Natural killer cell treated with Interleukin-12 subunit alpha and Interleukin-12 subunit beta and Interleukin-15 and Interleukin-18, amount 100 ng/mL, for 72 hours (primary cell): ENCODE data around the gene P3H3. TPM values are rescaled to one million over a fixed set of nuclear protein-coding genes. Genes with fewer than 3 reads are reported as not detected.

Experiments
- ATAC-seq, 2 donors: fragments of 150-1000 bp; cut with Tn5 transposase in 1 of 2; sonication (Bioruptor Pico), chemical (Tn5 transposase) in 1 of 2; 2 replicates each; pipeline ENCODE4 v1.10.0; 2021
- DNase-seq: peaks from one replicate; pipeline ENCODE4 v3.0.0; 2022; ENCODE audit warnings: low spot score
- H3K27ac Mint-ChIP-seq, 2 donors: 1 replicate in 1 of 2; 2 replicates in 1 of 2; pipeline ENCODE4 v1.8.0; 2022; ENCODE audit warnings: mixed read lengths in 2 of 2, mild to moderate bottlenecking in 1 of 2, moderate library complexity in 1 of 2
- H3K27me3 Mint-ChIP-seq, 2 donors: 1 replicate in 1 of 2; 2 replicates in 1 of 2; pipeline ENCODE4 v1.8.0; 2022; ENCODE audit warnings: mixed read lengths in 2 of 2
- H3K36me3 Mint-ChIP-seq: one replicate; pipeline ENCODE4 v1.8.0; 2022; ENCODE audit warnings: mixed read lengths
- H3K4me1 Mint-ChIP-seq, 2 donors: 1 replicate in 1 of 2; 2 replicates in 1 of 2; pipeline ENCODE4 v1.8.0; 2022; ENCODE audit warnings: low read depth in 2 of 2, mixed read lengths in 2 of 2, mild to moderate bottlenecking in 1 of 2
- H3K4me3 Mint-ChIP-seq: one replicate; pipeline ENCODE4 v1.8.0; 2022; ENCODE audit warnings: mixed read lengths
- H3K9me3 Mint-ChIP-seq: 2 replicates; pipeline ENCODE4 v1.8.0; 2022; ENCODE audit warnings: mixed read lengths
- total RNA-seq, 2 donors: library from RNA; stranded (reverse); gene quantifications; one replicate each; pipeline ENCODE4 v1.2.3, GENCODE V29; 2022

Gene P3H3
- total RNA-seq, 2 donors from 2014 or later = 1.3 TPM; not detected in 1

DNA sequence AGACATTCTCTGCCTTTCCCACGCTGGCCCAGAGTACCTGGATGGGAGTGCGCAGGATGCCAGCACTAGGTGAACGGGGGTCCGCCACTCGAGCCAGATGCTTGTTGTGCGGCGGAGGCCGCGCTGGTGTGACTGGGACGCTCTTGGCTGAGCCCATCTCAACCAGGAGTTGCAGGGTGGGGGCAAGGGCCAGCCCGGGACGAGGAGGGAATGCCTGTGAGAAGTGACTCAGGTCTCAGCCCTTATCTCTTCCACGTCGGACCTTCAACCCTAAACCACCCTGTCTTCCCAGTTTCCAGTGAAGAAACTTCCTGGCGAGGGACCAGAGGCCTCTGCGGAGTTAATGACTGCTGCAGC lies 22.6 kb downstream of the P3H3 start:
- Mint-ChIP-seq H3K27me3 (no peaks in the 10 kb centered on the region), H3K27ac (peak overlapping the region; percentile 91 to 93), H3K36me3 (no peaks in the 10 kb centered on the region), H3K9me3 (no peaks in the 10 kb centered on the region), H3K4me3 (peak overlapping the region; percentile 94), H3K4me1 (peaks cover 25 to 43% of the 10 kb centered on the region in 2 donors)
- ATAC-seq (no peak), DNase-seq (no peak)

- DNase-seq = peak; percentile 95
- Mint-ChIP-seq H3K36me3 (no peaks in the 10 kb centered on the region), H3K9me3 (no peaks in the 10 kb centered on the region), H3K4me3 (peak within 1 kb of the TSS; percentile 94), H3K4me1 (peaks cover 26 to 43% of the 10 kb centered on the region in 2 donors), H3K27me3 (no peaks in the 10 kb centered on the region), H3K27ac (peak within 1 kb of the TSS; percentile 91 to 93)
- ATAC-seq = peak; percentile 77 to 81
These were observed 23.1 kb downstream of the P3H3 start, which contains the start of gene CDCA3 for GRCh38 chr12:6851153-6851920. TSS of gene CDCA3 (minus strand) at chr12:6851286. CDS start at chr12:6850952, 334 bp downstream.

DNA sequence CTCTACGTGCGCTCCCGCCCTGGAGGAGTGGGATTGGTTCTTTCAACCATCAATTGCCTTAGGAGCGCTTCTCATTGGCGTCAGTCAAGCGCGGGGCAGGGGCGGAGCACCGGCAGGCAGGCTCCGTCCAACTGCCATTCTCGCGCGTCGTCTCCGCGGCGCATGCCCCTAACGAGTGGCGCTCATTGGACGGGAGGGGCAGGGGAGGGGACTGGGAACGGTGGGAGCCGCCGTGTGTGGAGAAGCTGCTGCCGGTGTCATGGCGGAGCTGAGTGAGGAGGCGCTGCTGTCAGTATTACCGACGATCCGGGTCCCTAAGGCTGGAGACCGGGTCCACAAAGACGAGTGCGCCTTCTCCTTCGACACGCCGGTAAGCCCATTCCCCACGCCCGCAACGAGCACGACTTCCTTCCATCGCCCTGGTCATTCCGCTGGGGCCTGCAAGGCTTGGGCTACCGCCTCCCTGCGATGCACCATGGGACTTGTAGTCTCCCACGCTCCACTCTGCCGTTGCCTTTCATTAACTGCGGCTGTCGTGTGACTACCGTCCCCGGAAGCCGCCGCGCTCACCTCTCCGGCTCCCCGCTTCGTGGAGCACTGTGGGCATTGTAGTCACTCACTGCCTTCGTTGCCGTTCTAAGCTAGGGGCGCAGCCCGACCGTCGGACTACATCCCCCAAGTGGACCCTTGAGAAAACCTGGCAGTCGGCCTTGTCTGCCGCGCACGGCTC lies 23.9 kb downstream of the P3H3 start, which contains the start of gene USP5:
Gene USP5, plus strand, starts transcription at position 230 of the 730 bp plus-strand sequence. Its CDS starts 30 bp downstream, at position 260.
- DNase-seq (peak; percentile 99), ATAC-seq (peak; percentile 90 to 91)
- Mint-ChIP-seq H3K27ac (peak within 1 kb of the TSS; percentile 91 to 93), H3K36me3 (peaks cover under 1% of the 10 kb centered on the region), H3K4me3 (peak within 1 kb of the TSS; percentile 94), H3K27me3 (no peaks in the 10 kb centered on the region), H3K4me1 (peaks cover 26 to 43% of the 10 kb centered on the region in 2 donors), H3K9me3 (no peaks in the 10 kb centered on the region)

DNA sequence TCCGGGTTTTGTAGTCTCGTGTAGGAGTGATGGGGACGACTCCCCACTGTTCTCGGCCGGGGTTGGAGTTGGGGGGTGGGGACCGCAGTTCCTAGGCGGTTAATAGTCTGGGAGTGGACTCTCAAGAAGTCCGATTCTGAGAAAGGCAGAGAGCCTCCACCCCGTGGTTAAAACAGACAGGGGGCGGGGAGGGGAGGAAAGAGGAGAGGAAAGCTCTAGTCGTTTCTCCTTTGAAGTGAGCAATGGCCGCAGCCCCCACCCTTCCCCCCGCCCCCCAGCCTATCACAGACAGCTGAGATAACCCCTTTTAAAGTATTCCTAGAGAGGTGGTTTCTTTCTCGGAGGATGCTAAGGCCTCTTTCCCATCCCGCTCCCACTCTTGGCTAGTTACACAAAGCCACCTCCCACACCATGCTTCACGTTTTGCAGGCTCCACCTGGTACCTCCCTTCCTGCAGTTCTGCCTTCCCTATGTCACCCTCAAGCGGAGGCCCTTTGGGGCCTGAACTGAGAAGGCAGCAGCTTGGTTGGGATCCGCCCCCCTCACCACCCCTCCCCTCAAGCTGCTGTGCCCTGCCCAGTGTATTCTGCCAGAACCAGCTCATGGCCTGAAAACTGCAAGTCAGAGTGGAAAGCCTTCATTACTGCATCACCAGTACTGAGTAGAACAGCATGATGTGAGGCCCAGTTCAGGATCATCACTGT lies 24.6 kb downstream of the P3H3 start:
- Mint-ChIP-seq H3K4me1 (peaks cover 26 to 43% of the 10 kb centered on the region in 2 donors), H3K9me3 (no peaks in the 10 kb centered on the region), H3K27ac (peak overlapping the region; percentile 91 to 93), H3K4me3 (peak overlapping the region; percentile 94), H3K36me3 (peaks cover 7% of the 10 kb centered on the region), H3K27me3 (no peaks in the 10 kb centered on the region)
- no peak for ATAC-seq
- no peak for DNase-seq

DNA sequence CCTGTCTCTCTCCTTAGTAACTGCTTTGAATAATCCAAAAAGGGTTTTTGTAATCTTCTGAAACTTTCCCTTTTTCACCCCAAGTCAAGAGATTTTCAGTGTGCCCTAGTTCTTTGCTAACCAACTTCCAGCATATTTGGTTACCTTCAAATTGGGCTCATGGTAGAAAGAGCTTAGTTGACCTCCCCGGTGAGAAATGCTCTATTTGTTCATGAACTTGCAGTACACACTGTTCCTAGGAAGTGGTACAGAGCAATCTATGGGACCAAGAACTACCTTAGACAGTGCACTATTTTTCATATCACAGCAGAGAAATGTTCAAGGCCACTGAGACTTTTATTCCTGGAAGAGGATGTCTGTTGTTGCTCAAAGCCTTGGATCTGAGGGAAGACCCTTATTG lies 25.4 kb downstream of the P3H3 start:
- no peak for ATAC-seq
- Mint-ChIP-seq H3K4me3 (peak overlapping the region; percentile 94), H3K4me1 (peaks cover 26 to 43% of the 10 kb centered on the region in 2 donors), H3K36me3 (peaks cover 10% of the 10 kb centered on the region), H3K27ac (peak overlapping the region; percentile 91 to 93), H3K27me3 (no peaks in the 10 kb centered on the region), H3K9me3 (no peaks in the 10 kb centered on the region)
- no peak for DNase-seq

- Mint-ChIP-seq H3K27me3 (no peaks in the 10 kb centered on the region), H3K9me3 (no peaks in the 10 kb centered on the region), H3K4me1 (peaks cover 26 to 43% of the 10 kb centered on the region in 2 donors), H3K36me3 (peaks cover 10% of the 10 kb centered on the region), H3K4me3 (peak overlapping the region; percentile 94), H3K27ac (peak overlapping the region; percentile 91 to 93)
- DNase-seq (no peak), ATAC-seq (no peak)
These were observed 25.8 kb downstream of the P3H3 start for GRCh38 chr12:6854036-6854435.

- H3K4me1 Mint-ChIP-seq = peaks cover 22 to 31% of the 10 kb centered on the region in 2 donors
- H3K27me3 Mint-ChIP-seq = no peaks in the 10 kb centered on the region
- no peak overlapping the region for H3K4me3 Mint-ChIP-seq
- H3K9me3 Mint-ChIP-seq = no peaks in the 10 kb centered on the region
- peak overlapping the region in 1 of 2 donors; percentile 49 for H3K27ac Mint-ChIP-seq
- ATAC-seq (no peak), DNase-seq (no peak)
- H3K36me3 Mint-ChIP-seq = peaks cover 10% of the 10 kb centered on the region
These were observed 27.1 kb downstream of the P3H3 start for GRCh38 chr12:6855322-6855721.

DNA sequence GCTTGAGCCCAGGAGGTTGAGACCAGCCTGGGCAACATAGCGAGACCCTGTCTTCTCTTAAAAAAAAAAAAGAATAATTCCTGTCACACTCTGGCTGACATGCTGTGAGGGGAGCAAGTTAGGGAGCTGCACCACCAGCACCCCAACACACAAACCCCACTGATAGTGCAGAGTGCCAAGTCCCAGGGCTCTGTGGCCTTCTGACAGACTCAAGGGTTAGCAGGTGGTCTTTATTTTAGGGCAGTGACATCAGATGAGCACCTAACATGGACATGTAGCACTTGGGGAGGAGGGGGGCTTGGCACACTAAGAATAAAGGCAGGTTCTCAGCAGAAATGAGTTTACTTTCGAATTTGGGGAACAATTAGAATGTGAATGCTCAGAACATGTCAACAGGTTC lies 30.6 kb downstream of the P3H3 start:
- Mint-ChIP-seq H3K4me1 (peaks cover 5 to 9% of the 10 kb centered on the region in 2 donors), H3K27me3 (no peaks in the 10 kb centered on the region), H3K4me3 (no peak overlapping the region), H3K9me3 (no peaks in the 10 kb centered on the region), H3K27ac (no peak overlapping the region), H3K36me3 (peaks cover 15% of the 10 kb centered on the region)
- no peak for DNase-seq
- no peak for ATAC-seq

GRCh38 chr12:6860116-6860515 lies 31.9 kb downstream of the P3H3 start:
- ATAC-seq = no peak
- no peaks in the 10 kb centered on the region for H3K9me3 Mint-ChIP-seq
- DNase-seq = no peak
- no peaks in the 10 kb centered on the region for H3K27me3 Mint-ChIP-seq
- peaks cover 0 to 4% of the 10 kb centered on the region in 2 donors for H3K4me1 Mint-ChIP-seq
- H3K36me3 Mint-ChIP-seq = peaks cover 15% of the 10 kb centered on the region
- no peak overlapping the region for H3K4me3 Mint-ChIP-seq
- no peak overlapping the region for H3K27ac Mint-ChIP-seq

- Mint-ChIP-seq H3K36me3 (peaks cover 15% of the 10 kb centered on the region), H3K9me3 (no peaks in the 10 kb centered on the region), H3K4me1 (no peaks in the 10 kb centered on the region), H3K4me3 (no peak overlapping the region), H3K27ac (no peak overlapping the region), H3K27me3 (no peaks in the 10 kb centered on the region)
- ATAC-seq (no peak), DNase-seq (no peak)
These were observed 32.7 kb downstream of the P3H3 start for GRCh38 chr12:6860942-6861341.

DNA sequence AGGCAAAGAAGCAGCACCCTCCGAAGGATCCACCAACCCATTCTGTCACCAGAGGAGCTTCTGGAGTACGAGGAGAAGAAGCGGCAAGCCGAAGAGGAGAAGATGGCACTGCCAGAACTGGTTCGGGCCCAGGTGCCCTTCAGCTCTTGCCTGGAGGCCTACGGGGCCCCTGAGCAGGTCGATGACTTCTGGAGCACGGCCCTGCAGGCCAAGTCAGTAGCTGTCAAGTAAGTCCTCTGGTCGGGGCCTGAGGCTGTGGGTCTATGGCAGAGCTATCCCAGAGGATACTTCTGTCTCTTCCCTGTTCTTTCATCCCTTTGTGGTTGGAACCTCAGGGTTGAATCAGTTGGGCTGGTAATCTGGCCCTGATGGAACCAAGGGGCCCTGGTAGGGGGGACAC lies 33.2 kb downstream of the P3H3 start:
- Mint-ChIP-seq H3K4me3 (no peak overlapping the region), H3K27ac (no peak overlapping the region), H3K36me3 (peaks cover 15% of the 10 kb centered on the region), H3K27me3 (no peaks in the 10 kb centered on the region), H3K4me1 (peaks cover 0 to under 1% of the 10 kb centered on the region in 2 donors), H3K9me3 (no peaks in the 10 kb centered on the region)
- ATAC-seq (no peak), DNase-seq (peak; percentile 56)

- no peaks in the 10 kb centered on the region for H3K9me3 Mint-ChIP-seq
- H3K4me3 Mint-ChIP-seq = no peak overlapping the region
- peak; percentile 40 for DNase-seq
- peaks cover 5% of the 10 kb centered on the region for H3K36me3 Mint-ChIP-seq
- no peak for ATAC-seq
- H3K27me3 Mint-ChIP-seq = no peaks in the 10 kb centered on the region
- no peak overlapping the region for H3K27ac Mint-ChIP-seq
- H3K4me1 Mint-ChIP-seq = peaks cover under 1 to 3% of the 10 kb centered on the region in 2 donors
These were observed 34.8 kb downstream of the P3H3 start for GRCh38 chr12:6863033-6863432.

DNA sequence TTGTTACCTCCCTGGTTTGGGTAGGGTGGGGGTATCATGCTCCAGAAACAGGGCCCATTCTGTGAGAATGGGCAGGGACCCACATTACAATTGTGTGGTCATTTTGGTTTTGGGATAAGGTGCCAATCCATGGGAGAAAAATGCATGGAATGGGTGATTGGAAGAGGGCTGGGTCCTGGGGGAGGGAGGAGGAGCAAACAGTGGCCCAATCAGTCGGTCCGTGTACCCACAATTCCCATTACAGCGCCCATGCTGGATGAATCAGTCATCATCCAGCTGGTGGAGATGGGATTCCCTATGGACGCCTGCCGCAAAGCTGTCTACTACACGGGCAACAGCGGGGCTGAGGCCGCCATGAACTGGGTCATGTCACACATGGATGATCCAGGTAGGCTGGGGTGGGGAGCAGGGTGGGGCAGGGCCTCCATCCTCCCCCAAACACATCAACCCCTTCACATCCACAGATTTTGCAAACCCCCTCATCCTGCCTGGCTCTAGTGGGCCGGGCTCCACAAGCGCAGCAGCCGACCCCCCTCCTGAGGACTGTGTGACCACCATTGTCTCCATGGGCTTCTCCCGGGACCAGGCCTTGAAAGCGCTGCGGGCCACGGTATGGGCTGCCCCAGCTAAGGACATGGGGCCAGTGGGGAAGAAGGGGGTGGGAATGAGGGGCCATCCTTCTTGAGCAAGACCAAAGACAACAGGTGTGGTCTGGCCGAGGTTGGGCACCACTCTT lies 35.5 kb downstream of the P3H3 start:
- ATAC-seq (no peak), DNase-seq (peak; percentile 55)
- Mint-ChIP-seq H3K36me3 (peaks cover 11% of the 10 kb centered on the region), H3K4me1 (peaks cover 8 to 10% of the 10 kb centered on the region in 2 donors), H3K27me3 (no peaks in the 10 kb centered on the region), H3K4me3 (no peak overlapping the region), H3K27ac (no peak overlapping the region), H3K9me3 (no peaks in the 10 kb centered on the region)
